ENCODE measurements around the gene GPR132. TPM values are rescaled to one million over a fixed set of nuclear protein-coding genes. Genes with fewer than 3 reads are reported as not detected.

The GPR132 gene
- total RNA-seq, 2 experiments from 2014 or later, result 44.2 to 46.6 TPM

DNA sequence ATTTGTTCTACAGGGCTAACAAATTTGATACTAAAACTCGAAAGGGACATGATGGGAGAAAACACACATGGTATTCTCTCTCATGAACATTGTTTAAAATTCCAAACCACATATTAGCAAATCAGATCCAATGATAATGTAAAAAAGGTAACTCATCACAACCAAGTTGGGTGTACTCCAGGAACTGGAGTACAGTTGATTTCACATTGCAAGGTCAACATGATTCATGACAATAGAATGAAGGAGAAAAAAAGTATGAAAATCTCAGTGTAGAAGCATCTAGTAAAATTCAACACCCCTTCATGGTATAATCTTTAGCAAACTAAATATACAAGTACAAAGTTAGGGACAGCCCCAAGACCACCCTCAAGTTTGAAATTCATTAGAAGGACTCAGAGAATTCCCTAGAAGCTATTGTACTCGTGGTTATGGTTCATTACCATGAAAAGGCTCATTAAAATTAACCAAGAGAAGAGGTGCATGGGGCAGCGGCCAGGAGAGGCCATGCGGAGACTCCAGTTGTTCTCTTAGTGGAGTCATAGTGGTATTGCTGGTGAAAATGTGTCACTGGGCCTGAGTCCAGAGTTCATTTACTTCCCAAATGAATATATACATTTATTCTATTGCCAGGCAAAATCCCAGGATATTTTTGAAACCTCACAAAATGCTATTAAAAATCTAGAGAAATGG is 41.3 kb downstream of the GPR132 start:
- no peak overlapping the region for H3K27ac Mint-ChIP-seq
- CTCF ChIA-PET, result interaction anchor here (1.1 kb wide), 1 partner anchor 22 kb away, joined by 3 read pairs; no protein-coding TSS in a partner anchor
- no peaks in the 10 kb centered on the region for H3K9me3 Mint-ChIP-seq
- POLR2A ChIA-PET, result no interaction called here
- no peak for DNase-seq
- peaks cover 15% of the 10 kb centered on the region for H3K36me3 Mint-ChIP-seq (ENCODE audit: low read depth)
- no peaks in the 10 kb centered on the region for H3K27me3 Mint-ChIP-seq
- peaks cover 55% of the 10 kb centered on the region for H3K4me1 Mint-ChIP-seq
- H3K4me3 Mint-ChIP-seq, result no peak overlapping the region

DNA sequence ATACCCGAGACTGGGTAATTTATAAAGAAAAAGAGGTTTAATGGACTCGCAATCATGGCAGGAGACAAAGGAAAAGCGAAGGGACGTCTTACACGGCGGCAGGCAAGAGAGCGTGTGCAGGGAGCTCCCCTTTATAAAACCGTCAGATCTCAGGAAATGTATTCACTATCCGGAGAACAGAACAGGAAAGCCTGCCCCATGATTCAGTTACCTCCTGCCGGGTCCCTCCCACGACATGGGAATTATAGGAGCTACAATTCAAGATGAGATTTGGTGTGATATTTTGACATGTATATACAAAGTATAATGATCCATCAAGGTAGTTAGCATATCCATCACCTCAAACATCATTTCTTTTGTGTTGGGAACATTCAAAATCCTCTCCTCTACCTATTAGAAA is 42.1 kb downstream of the GPR132 start:
- Mint-ChIP-seq H3K27me3 (no peaks in the 10 kb centered on the region), H3K36me3 (ENCODE audit: low read depth) (peaks cover 21% of the 10 kb centered on the region), H3K27ac (no peak overlapping the region), H3K4me1 (peaks cover 62% of the 10 kb centered on the region), H3K9me3 (no peaks in the 10 kb centered on the region), H3K4me3 (no peak overlapping the region)
- CTCF ChIA-PET, result interaction anchor here (0.6 to 1.1 kb wide), 2 partner anchors 23 to 339 kb away, joined by 3 to 4 read pairs; no protein-coding TSS in a partner anchor
- POLR2A ChIA-PET, result no interaction called here
- DNase-seq, result no peak

DNA sequence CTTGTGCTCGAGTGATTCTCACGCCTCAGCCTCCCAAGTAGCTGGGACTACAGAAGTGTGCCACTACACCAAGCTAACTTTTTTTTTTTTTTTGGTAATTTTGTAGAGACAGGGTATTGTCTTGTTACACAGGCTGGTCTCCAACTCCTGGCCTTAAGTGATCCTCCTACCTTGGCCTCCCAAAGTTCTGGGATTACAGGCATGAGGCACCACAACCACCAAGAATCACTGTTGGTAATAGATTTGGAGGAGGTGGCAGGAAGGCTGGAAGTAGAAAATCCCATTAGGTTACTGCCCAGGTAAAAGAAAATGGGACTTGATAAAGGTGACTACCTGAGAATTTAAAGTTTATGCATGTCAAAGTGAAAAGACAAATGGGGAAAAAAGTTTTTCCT is 43.0 kb downstream of the GPR132 start:
- Mint-ChIP-seq H3K4me1 (peaks cover 66% of the 10 kb centered on the region), H3K27me3 (no peaks in the 10 kb centered on the region), H3K27ac (peak overlapping the region; percentile 91), H3K36me3 (ENCODE audit: low read depth) (peaks cover 25% of the 10 kb centered on the region), H3K4me3 (peak overlapping the region; percentile 84), H3K9me3 (no peaks in the 10 kb centered on the region)
- DNase-seq, result no peak
- ChIA-PET CTCF (no interaction called here), POLR2A (no interaction called here)

DNA sequence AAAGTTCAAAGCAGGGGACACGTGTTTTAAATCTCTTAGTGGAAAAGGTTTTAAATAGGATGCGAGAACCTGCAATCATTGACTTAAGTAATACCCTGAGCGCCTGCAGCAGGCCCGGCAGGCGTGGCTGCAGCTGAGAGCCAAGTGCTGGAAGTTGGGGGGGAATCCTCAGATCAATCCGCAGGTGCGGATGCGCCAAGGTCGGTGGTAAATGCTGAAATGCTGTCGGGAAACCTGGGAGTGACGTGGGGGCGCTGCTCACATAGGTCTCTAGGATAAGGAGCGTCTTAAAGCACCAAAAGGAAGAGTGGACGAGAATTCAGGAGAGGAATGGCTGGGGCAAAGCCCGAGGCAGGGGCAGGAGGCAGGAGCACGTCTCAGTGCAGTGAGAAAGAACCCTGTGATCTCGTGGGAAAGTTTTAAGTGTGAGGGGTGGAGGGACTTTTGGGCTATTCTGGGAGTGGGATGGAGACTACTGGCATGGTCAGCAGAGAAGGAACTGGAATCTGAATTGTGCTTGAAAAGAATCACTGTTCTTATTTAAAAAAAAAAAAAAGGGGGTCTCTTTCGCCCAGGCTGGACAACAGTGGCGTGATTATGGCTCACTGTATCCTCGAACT is 43.5 kb downstream of the GPR132 start:
- H3K27me3 Mint-ChIP-seq, result no peaks in the 10 kb centered on the region
- CTCF ChIA-PET, result interaction anchor here (1.0 to 1.3 kb wide), 3 partner anchors 11 to 39 kb away, joined by 3 to 4 read pairs (median 3); no protein-coding TSS in a partner anchor
- POLR2A ChIA-PET, result no interaction called here
- DNase-seq, result peak; percentile 39
- H3K9me3 Mint-ChIP-seq, result no peaks in the 10 kb centered on the region
- peaks cover 66% of the 10 kb centered on the region for H3K4me1 Mint-ChIP-seq
- peak overlapping the region; percentile 91 for H3K27ac Mint-ChIP-seq
- peaks cover 30% of the 10 kb centered on the region for H3K36me3 Mint-ChIP-seq (ENCODE audit: low read depth)
- H3K4me3 Mint-ChIP-seq, result peak overlapping the region; percentile 84

DNA sequence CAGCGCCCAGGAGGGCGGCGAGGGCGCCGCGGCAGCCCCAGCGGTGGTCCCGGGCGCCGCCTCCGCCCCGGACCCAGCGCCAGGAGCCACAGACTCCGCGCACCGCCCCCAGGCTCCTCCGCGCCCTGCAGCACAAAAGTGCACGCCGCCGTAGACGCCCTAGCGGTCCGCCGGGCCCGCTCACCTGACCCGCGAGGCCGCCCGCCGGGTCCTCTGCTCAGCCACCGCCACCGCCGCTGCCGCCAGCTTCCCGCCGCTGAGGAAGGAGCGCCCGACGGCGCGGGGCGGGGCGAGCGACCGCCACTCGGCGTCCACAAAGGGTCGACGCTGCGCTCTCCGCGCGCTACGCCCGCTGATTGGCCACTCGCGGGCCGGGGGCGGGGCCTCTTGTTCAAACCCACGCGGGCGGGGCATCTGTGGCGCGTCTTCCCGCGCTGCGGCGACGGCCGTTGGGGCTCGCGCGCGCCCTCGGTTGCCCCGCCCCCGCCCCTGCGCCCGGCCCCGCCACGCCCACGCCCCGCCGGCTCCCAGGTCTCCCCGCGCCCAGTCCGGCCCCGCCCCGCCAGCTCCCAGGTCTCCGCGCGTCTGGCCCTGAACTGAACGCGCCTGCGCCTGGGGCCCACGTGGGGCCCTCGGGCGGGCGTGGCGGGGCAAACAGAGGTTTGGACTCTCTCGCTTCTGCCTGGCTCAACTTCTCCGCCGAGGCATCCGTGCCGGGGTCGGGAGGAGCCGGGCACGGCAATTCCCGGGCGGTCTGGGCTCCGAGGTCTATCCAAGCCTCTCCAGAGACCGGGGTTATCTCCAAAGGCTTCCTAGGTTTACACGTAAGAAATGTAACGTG is 44.2 kb downstream of the GPR132 start, which contains the start of gene CDCA4:
Gene CDCA4 (minus strand): TSS at position 269 of the 841 bp plus-strand sequence. CDS start 9,154 bp downstream, outside the sequence.
- H3K27me3 Mint-ChIP-seq, result no peaks in the 10 kb centered on the region

DNA sequence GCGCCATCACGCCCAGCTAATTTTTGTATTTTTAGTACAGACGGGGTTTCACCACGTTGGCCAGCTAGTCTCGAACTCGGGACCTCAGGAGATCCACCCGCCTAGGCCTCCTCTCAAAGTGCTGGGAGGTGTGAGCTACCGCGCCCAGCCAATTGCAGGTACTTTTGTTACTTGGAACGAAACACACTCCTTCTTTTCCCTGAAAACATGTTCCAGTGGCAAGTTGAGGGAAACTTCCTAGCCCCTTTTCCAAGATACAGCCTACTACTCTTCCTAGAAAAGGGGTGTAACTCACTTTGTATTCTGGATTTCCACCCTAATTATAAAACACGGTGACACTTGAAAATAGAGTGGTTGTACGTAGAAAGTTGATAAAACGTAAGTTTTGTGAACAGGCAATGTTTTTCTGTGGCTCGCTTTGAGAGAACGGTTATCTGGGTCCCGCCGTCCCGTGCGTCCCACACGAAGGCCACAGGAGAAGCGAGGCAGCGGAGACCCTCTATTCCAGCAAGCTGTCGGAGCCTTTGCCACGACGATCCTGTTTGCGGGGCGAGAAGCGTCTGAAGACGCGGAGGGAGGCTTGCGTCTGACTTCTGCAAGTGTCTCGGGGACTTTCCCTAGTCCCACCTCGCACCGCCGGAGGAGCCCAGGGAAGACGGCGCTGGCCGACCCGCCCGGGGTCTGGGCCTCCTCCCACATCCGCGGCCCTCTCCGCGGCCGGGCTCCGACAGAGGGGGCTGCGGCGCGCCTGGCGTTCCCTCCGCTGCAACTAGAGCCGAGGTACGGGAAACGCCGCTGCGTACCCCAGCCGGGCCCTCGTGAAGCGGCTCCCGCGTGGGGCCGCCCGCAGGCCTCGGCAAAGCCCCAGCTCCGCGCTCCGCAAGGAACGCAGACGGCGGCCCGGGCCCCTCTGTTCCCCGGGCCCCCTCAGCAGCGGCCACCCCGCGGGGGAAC is 45.1 kb downstream of the GPR132 start:
- ChIA-PET POLR2A (interaction anchor here (0.6 kb wide), 1 partner anchor 230 kb away, joined by 3 read pairs; no protein-coding TSS in a partner anchor), CTCF (interaction anchor here (0.9 to 4.5 kb wide), 6 partner anchors 9 to 35 kb away, joined by 3 to 26 read pairs (median 4); partner anchors contain the start of gene CLBA1)
- H3K4me3 Mint-ChIP-seq, result peak overlapping the region; percentile 94
- peak overlapping the region; percentile 94 for H3K27ac Mint-ChIP-seq
- H3K27me3 Mint-ChIP-seq, result no peaks in the 10 kb centered on the region
- H3K36me3 Mint-ChIP-seq (ENCODE audit: low read depth), result peaks cover 43% of the 10 kb centered on the region
- peak; percentile 57 for DNase-seq
- peaks cover 71% of the 10 kb centered on the region for H3K4me1 Mint-ChIP-seq
- H3K9me3 Mint-ChIP-seq, result no peaks in the 10 kb centered on the region

More for the DNA sequence above, 44.2 kb downstream of the GPR132 start, which contains the start of gene CDCA4:
- Mint-ChIP-seq H3K4me3 (peak within 1 kb of the TSS; percentile 94), H3K9me3 (no peaks in the 10 kb centered on the region), H3K36me3 (ENCODE audit: low read depth) (peaks cover 36% of the 10 kb centered on the region), H3K27ac (peak within 1 kb of the TSS; percentile 94), H3K4me1 (peaks cover 69% of the 10 kb centered on the region)
- ChIA-PET CTCF (interaction anchor here (0.9 to 4.5 kb wide), 6 partner anchors 10 to 40 kb away, joined by 3 to 26 read pairs (median 4); no protein-coding TSS in a partner anchor), POLR2A (interaction anchor here (0.6 to 0.7 kb wide), 2 partner anchors 229 to 268 kb away, joined by 3 read pairs; partner anchors contain the start of gene SIVA1)
- DNase-seq, result peak; percentile 97

DNA sequence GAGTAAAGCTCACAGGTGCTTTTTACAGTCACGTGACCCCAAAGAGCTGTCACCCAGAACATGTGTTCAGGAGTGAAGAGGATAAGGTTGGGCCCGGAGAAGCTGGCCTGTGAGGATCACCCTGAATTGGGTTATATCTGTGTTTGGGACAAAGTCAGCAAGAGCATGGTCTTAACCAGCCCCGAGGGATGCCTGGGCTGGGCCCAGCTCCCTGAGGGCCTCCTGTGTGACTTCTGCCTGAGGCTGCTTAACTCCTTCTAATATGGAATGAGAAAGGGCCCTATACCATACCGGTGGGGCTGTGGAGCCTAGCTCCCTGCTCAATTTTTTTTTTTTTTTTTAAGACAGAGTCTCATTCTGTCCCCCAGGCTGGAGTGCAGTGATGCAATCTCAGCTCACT is 46.8 kb downstream of the GPR132 start:
- POLR2A ChIA-PET, result no interaction called here
- Mint-ChIP-seq H3K27ac (no peak overlapping the region), H3K4me1 (peaks cover 75% of the 10 kb centered on the region), H3K27me3 (no peaks in the 10 kb centered on the region), H3K9me3 (no peaks in the 10 kb centered on the region), H3K4me3 (peak overlapping the region; percentile 94), H3K36me3 (ENCODE audit: low read depth) (peaks cover 45% of the 10 kb centered on the region)
- no peak for DNase-seq
- CTCF ChIA-PET, result interaction anchor here (1.0 to 4.5 kb wide), 4 partner anchors 9 to 270 kb away, joined by 3 to 26 read pairs (median 12); no protein-coding TSS in a partner anchor

DNA sequence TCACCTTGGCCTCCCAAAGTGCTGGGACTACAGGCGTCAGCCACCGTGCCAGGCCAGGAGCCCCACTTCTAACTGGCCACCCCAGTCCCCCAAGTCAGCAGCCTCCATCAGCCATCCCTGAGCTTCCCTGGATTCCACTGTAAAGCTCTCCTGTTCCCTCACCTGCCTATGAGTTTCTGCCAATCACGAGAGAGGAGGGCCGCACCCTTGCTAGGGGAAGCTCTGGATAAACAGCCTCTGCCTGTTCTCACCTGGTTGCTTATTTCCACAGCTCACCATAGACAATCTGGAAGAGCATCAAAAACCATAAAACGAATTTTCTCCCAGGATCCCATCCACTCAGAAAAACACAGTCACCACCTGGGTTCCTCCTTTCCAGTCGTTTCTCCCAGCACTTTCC is 49.3 kb downstream of the GPR132 start:
- Mint-ChIP-seq H3K27ac (peak overlapping the region; percentile 74), H3K36me3 (ENCODE audit: low read depth) (peaks cover 52% of the 10 kb centered on the region), H3K27me3 (no peaks in the 10 kb centered on the region), H3K9me3 (no peaks in the 10 kb centered on the region), H3K4me1 (peaks cover 66% of the 10 kb centered on the region), H3K4me3 (no peak overlapping the region)
- POLR2A ChIA-PET, result interaction anchor here (0.6 kb wide), 2 partner anchors 23 to 30 kb away, joined by 3 to 4 read pairs; partner anchors contain the start of gene CLBA1
- DNase-seq, result no peak
- CTCF ChIA-PET, result interaction anchor here (1.2 to 2.6 kb wide), 5 partner anchors 10 to 75 kb away, joined by 4 to 10 read pairs (median 4); no protein-coding TSS in a partner anchor

DNA sequence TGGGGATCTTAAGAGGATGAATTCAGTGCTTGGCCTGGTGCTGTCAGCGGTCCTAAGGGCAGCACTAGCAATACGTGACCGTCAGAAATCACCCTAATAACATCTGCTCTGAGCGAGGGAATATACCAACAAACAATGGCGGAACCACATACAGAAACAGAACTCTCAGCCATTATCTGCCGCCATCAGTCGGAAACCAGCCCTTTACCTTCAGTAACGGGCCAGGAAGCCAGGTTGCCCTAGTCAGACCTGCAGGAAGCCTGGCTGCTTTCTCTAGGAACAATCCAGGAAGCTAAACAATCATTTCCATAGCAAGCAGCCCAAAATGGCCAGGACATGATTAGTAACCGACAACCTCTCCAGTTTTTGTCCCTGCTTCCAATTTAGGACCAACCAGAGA is 50.0 kb downstream of the GPR132 start:
- ChIA-PET CTCF (interaction anchor here (1.5 to 2.6 kb wide), 4 partner anchors 19 to 75 kb away, joined by 4 to 10 read pairs (median 4); no protein-coding TSS in a partner anchor), POLR2A (interaction anchor here (0.6 kb wide), 1 partner anchor 29 kb away, joined by 4 read pairs; the partner anchor contains the start of gene CLBA1)
- H3K4me1 Mint-ChIP-seq, result peaks cover 66% of the 10 kb centered on the region
- H3K36me3 Mint-ChIP-seq (ENCODE audit: low read depth), result peaks cover 56% of the 10 kb centered on the region
- H3K27me3 Mint-ChIP-seq, result no peaks in the 10 kb centered on the region
- DNase-seq, result no peak
- H3K27ac Mint-ChIP-seq, result peak overlapping the region; percentile 74
- H3K9me3 Mint-ChIP-seq, result no peaks in the 10 kb centered on the region
- peak overlapping the region; percentile 4 for H3K4me3 Mint-ChIP-seq

DNA sequence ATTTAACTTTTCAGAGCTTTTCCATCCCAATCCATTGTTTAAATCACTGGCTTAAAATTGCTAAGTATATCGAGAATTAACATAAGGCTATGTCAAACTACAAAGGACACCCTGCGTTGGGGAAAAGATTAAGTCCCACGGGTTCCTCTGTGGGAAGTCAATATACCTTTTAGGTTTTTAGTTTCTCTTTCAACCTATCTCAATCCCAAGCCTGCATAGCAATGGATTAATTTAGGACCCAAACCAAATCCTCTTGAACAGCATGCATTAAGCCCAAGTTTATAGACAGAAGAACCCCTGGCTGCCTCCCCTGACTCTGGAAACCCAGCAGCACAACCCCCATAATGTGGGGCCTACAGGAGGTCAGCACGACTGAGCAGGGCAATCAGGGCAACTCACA is 50.6 kb downstream of the GPR132 start:
- CTCF ChIA-PET, result interaction anchor here (1.2 to 1.9 kb wide), 2 partner anchors 15 to 21 kb away, joined by 3 to 5 read pairs; no protein-coding TSS in a partner anchor
- H3K4me3 Mint-ChIP-seq, result no peak overlapping the region

DNA sequence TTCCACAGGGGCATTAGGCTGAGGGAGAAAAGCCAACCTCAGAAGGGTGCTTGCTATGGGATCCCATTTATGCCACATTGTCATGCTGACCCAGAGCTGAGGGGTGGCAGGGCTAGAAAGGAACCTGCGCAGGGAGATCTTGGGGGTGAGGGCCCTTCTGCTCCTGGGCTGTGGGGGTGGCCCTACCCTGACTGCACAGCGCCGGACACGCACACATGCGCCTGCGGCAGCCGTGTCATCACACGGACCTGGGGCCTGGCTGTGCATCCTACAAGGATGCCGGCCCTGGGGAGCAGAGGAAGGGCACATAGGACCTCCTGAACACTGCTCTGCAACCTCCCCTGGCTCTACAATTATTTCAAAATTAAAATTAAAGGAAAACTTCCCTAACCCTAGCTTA is 51.2 kb downstream of the GPR132 start:
- H3K4me3 Mint-ChIP-seq, result no peak overlapping the region
- DNase-seq, result no peak
- no peaks in the 10 kb centered on the region for H3K27me3 Mint-ChIP-seq
- POLR2A ChIA-PET, result no interaction called here
- H3K9me3 Mint-ChIP-seq, result no peaks in the 10 kb centered on the region
- H3K27ac Mint-ChIP-seq, result peak overlapping the region; percentile 74
- CTCF ChIA-PET, result interaction anchor here (1.2 to 1.9 kb wide), 2 partner anchors 14 to 20 kb away, joined by 3 to 5 read pairs; no protein-coding TSS in a partner anchor
- peaks cover 60% of the 10 kb centered on the region for H3K4me1 Mint-ChIP-seq
- H3K36me3 Mint-ChIP-seq (ENCODE audit: low read depth), result peaks cover 54% of the 10 kb centered on the region

More for the DNA sequence above, 50.6 kb downstream of the GPR132 start:
- H3K36me3 Mint-ChIP-seq (ENCODE audit: low read depth), result peaks cover 56% of the 10 kb centered on the region
- no peak for DNase-seq
- peak overlapping the region; percentile 74 for H3K27ac Mint-ChIP-seq
- no peaks in the 10 kb centered on the region for H3K9me3 Mint-ChIP-seq
- peaks cover 65% of the 10 kb centered on the region for H3K4me1 Mint-ChIP-seq
- no peaks in the 10 kb centered on the region for H3K27me3 Mint-ChIP-seq
- POLR2A ChIA-PET, result no interaction called here
